Neutrophil (primary cell): Measurements from ENCODE around the gene PXK.

Experiments used
- H3K27ac ChIP-seq: fragments of 200-600 bp; sonication (generic); 2 replicates; pipeline ENCODE4 v1.5.1; 2016; ENCODE audit warnings: mild to moderate bottlenecking, moderate library complexity
- H3K27me3 ChIP-seq: fragments of 200-600 bp; sonication (generic); 2 replicates; pipeline ENCODE4 v1.6.0; 2016; ENCODE audit warnings: mild to moderate bottlenecking
- H3K36me3 ChIP-seq: fragments of 200-600 bp; sonication (generic); 2 replicates; pipeline ENCODE4 v1.5.1; 2017
- H3K4me1 ChIP-seq, 2 experiments: fragments of 200-600 bp in 1 of 2; sonication (generic) in 1 of 2; 1 replicate in 1 of 2; 2 replicates in 1 of 2; pipeline versions ENCODE4 v1.5.1 to v1.6.1; 2013 to 2016; ENCODE audit warnings: low read depth in 1 of 2, low read length in 1 of 2, mild to moderate bottlenecking in 1 of 2, moderate library complexity in 1 of 2; ENCODE audit not compliant: control insufficient read depth in 1 of 2, insufficient read depth in 1 of 2
- H3K4me3 ChIP-seq, 2 experiments: fragments of 200-600 bp in 1 of 2; sonication (generic) in 1 of 2; 1 replicate in 1 of 2; 2 replicates in 1 of 2; pipeline ENCODE4 v1.5.1; 2013 to 2016; ENCODE audit warnings: low read depth in 1 of 2, low read length in 1 of 2, mild to moderate bottlenecking in 1 of 2, moderate library complexity in 1 of 2
- H3K9me3 ChIP-seq: fragments of 200-600 bp; sonication (generic); 2 replicates; pipeline ENCODE4 v1.5.1; 2016
- CTCF ChIP-seq: fragments of 200-600 bp; sonication (generic); IDR thresholded peaks from 2 replicates; pipeline ENCODE4 v1.5.1; 2016; ENCODE audit warnings: antibody characterized with exemption

The PXK gene

GRCh38 chr3:58441514-58442450 is 109.1 kb downstream of the PXK start:
- Histone ChIP-seq H3K36me3 (no peaks in the 10 kb centered on the region), H3K4me3 (no peak overlapping the region), H3K27me3 (no peaks in the 10 kb centered on the region), H3K27ac (no peak overlapping the region), H3K4me1 (no peaks in the 10 kb centered on the region), H3K9me3 (no peaks in the 10 kb centered on the region)
- TF ChIP-seq CTCF: no peak

DNA sequence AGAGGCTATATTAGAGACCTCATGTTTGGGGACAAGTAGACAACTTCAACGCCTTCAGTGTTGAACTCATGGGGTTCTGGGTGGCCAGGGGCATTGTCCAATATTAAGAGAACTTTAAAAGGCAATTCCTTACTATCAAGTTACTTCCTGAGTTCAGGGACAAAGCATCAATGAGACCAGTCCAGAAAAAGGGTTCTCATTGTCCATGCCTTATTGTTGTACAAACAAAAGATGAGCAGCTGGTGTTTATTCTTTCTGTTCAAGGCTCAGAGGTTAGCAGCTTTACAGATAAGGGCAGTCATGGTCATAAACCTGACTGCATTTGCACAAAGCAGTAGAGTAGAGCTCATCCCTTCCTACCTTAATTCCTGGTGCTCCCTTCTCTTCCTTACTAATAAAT is 119.5 kb downstream of the PXK start:
- no peak overlapping the region for H3K4me3 ChIP-seq
- no peaks in the 10 kb centered on the region for H3K4me1 ChIP-seq
- TF ChIP-seq CTCF: no peak
- H3K9me3 ChIP-seq: no peaks in the 10 kb centered on the region
- no peaks in the 10 kb centered on the region for H3K36me3 ChIP-seq
- H3K27me3 ChIP-seq: no peaks in the 10 kb centered on the region
- H3K27ac ChIP-seq: no peak overlapping the region

DNA sequence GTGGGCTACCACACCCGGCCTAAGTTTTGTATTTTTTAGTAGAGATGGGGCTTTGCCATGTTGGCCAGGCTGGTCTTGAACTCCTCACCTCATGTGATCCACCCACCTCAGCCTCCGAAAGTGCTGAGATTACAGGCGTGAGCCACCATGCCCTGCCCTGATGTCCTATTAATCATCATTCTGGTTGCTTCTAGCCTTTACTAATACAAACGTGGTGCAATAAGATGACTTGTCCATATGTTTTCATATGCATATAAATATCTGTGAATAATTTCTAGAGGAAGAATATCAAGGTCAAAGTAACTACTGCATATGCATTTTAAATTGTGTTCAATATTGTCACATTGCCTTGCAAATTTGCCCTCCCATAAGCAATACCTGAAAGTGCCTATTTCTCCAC is 126.5 kb downstream of the PXK start:
- no peak for TF ChIP-seq CTCF
- H3K27me3 ChIP-seq: peaks cover 17% of the 10 kb centered on the region
- no peaks in the 10 kb centered on the region for H3K9me3 ChIP-seq
- H3K27ac ChIP-seq: no peak overlapping the region
- H3K36me3 ChIP-seq: no peaks in the 10 kb centered on the region
- H3K4me1 ChIP-seq: peaks cover 0 to 4% of the 10 kb centered on the region in 2 experiments
- no peak overlapping the region for H3K4me3 ChIP-seq

DNA sequence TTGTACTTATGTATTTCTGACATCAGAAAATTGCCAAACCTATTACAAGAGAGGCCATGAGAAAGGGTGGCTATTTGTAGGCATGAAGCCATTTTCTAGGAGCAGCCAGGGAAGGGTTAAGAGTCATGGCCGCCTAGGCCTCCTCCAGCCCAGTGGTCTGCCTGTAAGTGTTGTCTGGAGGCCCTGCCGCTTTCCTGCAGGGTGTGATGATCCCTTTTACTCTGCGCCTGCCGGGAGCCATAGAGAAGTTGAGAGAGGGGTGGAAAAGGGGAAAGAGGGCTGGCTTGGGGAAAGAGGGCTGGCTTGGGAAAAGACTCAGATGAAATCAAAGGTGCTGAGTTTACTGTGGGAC is 130.1 kb downstream of the PXK start:
- no peak for TF ChIP-seq CTCF
- no peak overlapping the region for H3K4me3 ChIP-seq

DNA sequence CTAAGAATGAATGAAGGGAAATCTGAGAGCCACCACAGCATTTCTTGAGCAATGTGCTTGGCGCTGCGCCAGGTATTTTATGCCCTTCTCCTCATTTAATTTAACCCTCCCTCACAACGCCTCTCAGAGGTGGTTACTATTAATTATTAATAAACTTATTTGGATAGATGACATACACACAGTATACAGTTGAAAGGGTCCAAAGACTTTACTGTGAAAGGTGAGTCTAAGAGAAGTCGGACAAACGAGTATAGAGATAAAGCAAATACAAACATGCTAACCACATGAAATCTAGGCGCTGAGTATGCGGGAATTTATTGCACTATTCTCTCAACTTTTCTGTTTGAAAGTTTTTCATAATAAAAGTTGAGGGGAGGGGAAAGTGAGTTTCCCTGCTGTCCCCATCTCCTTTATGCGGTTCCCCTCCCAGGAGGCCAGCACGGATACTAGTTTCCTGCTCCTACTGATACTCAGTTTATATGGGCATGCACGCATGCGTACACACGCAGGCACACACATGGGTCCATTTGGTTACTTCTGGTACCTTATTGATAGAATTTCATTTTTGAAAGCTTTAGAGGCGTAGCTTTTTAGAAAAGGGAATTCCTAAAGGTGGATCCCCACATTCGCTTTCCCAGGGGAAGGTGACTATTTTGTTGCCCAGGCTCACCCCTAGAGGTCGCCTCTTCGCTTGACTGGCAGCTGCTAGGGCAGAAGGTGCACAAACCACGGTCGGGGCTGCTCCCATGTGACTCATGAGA is 130.7 kb downstream of the PXK start:
- Histone ChIP-seq H3K4me1 (peaks cover 0 to 4% of the 10 kb centered on the region in 2 experiments), H3K27ac (no peak overlapping the region), H3K36me3 (no peaks in the 10 kb centered on the region), H3K4me3 (no peak overlapping the region), H3K27me3 (peaks cover 20% of the 10 kb centered on the region), H3K9me3 (no peaks in the 10 kb centered on the region)
- TF ChIP-seq CTCF: peak; percentile 41

More for the DNA sequence above, 130.1 kb downstream of the PXK start:
- H3K4me1 ChIP-seq: peaks cover 0 to 4% of the 10 kb centered on the region in 2 experiments
- no peaks in the 10 kb centered on the region for H3K36me3 ChIP-seq
- H3K27me3 ChIP-seq: peaks cover 20% of the 10 kb centered on the region
- H3K9me3 ChIP-seq: no peaks in the 10 kb centered on the region
- H3K27ac ChIP-seq: no peak overlapping the region
